HG03103 (cell line): ENCODE data around the gene SSPN.
"Not testable (repeated sequence)": the region's sequence is repeated elsewhere in the genome, so short reads cannot be mapped to it uniquely, and the experiment has no call there.

Experiments
- ATAC-seq: cut with Tn5 transposase; IDR thresholded peaks from one replicate; pipeline ENCODE4 v1.9.1; 2021; ENCODE audit warnings: low read depth; ENCODE audit not compliant: unreplicated experiment

SSPN gene

GRCh38 chr12:26226122-26226521, 30.7 kb downstream of the SSPN start:
- no peak for ATAC-seq

- no peak for ATAC-seq
Measured at GRCh38 chr12:26226629-26227360, 31.4 kb downstream of the SSPN start.

DNA sequence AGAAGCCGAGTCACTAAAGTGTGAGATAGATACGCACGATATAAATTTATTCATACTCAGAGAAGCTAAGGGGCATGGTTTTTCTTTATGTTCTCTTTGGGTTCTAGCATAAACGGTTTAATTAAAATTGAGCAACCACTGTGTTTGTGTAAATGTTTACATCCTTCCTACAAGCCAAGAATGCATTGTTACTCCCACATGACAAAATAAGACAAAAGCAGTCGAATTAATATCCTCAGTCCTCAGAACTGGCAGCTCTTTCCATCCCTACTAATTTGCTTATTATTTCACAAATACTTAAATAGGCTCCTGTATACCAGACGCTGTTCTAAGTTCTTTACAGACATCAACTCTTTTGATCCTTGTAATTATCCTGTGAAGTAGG, 32.0 kb downstream of the SSPN start:
- ATAC-seq = no peak

- no peak for ATAC-seq
Measured at GRCh38 chr12:26229910-26230309, 34.5 kb downstream of the SSPN start.

- ATAC-seq = no peak
Measured at GRCh38 chr12:26231470-26231869, 36.1 kb downstream of the SSPN start.

- ATAC-seq = no peak
Measured at GRCh38 chr12:26231921-26232320, 36.5 kb downstream of the SSPN start.

- no peak for ATAC-seq
Measured at GRCh38 chr12:26233631-26234030, 38.3 kb downstream of the SSPN start.

- not testable (repeated sequence) for ATAC-seq
Measured at GRCh38 chr12:26235465-26235864, 40.1 kb downstream of the SSPN start.

DNA sequence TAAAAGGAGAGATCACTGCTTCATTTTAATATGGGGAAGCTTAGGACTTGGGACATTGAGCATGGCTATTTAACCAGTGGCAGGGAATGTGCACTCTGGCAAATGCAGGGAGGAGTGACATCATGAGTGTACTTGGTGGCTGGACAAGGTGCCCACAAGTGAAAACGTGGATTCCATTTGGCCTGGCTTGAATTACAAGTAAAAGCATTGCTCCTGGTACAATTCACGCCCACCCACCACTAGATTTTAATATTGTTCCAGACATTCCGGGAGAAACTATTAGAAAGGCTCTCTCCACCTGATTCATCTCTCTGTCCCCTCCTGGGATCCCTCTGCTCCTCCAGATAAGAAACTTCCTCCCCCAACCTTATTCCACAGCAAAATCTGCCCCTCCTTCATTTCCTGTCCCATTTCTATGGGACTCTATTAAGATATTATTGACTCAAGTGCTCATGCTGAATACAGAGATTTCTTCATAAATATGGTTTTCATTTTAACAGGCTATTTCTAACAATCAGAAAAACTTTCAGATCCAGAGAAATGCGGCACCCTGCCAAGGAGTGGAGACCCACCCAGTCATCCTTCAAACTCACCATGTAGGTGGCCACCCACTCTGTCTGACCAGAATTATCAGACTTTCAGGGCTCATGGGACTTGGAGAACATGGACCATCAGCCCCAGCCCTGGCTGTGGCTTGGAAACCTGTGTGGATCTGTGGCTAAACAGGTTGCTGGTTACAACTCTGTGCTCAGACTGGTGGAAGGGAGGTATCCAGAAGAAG, 43.2 kb downstream of the SSPN start:
- ATAC-seq = no peak

DNA sequence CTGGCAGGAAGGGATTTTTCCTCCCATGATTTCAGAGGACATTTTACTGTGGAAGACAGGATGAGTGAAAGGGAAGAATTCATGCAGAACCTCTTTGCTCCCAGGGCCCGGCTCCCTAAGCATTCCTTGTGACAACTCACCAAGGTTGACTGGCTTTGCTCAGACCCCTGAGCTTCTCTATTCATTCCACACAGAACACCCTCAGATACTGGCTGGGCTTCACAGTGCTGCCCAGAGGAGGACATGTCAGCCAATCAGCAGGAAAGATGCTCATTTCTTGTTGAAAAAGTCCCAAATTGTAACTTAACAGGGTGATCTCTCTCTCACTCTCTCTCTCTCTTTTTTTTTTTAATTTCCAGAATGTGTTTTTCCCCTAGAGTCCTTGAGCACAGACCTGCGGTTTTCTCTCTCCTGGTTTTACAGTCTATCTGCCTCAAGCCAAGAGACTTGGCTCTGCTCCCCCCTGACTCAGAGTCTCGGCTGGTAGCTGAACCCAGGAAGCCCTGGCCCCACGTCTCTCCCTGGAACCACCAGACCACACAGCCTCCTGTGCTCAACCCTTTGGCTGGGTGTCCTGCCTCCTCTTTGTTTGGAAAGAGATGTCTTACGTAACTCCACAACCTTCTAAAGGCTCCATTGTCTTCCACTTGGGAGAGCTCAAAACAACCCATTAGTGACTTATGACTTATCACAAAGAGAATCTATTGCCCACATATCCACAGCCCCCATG, 43.9 kb downstream of the SSPN start:
- no peak for ATAC-seq

- ATAC-seq = no peak
Measured at GRCh38 chr12:26239852-26240815, 44.8 kb downstream of the SSPN start.

- ATAC-seq = no peak
Measured at GRCh38 chr12:26241080-26241479, 45.7 kb downstream of the SSPN start.

- no peak for ATAC-seq
Measured at GRCh38 chr12:26242683-26243082, 47.3 kb downstream of the SSPN start.

GRCh38 chr12:26244503-26244902, 49.1 kb downstream of the SSPN start:
- no peak for ATAC-seq

DNA sequence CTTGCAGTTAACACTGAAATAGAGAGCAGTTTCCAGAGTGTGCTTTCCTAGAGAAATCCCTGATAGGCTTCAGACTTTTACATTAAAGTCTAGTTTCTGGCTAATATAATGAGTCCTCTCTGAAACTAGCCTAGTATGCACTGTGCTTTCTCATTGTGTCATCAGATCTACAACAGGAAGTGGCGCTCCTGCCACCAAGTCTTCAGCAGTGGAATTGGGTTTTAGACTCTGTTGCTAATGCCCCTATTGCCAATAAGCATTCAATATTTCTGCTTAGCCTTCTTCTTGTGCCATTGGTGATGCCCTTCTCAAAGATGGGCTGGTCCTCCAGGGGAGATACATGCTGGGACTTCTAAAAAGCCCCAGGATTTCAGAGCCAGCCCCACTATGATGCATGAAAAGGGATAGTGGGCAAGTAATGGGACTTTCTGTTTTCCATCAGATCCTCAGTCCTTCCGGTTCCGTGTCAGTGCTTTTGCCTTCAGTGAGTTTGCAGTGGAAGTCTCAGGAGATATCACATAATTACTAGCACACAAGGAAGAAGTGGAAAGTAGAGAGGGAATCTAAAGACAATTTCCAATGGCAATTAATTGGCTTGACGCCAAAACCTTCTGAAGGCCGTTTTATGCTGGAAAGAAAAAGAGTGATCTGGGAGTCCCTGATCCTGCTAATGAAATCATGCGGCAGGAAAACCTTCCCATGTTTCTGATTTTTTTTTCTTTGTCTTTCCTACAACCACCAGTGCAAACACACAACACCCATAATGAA, 50.0 kb downstream of the SSPN start:
- no peak for ATAC-seq

GRCh38 chr12:26246483-26247164, 51.3 kb downstream of the SSPN start:
- ATAC-seq = no peak

GRCh38 chr12:26247873-26248272, 52.5 kb downstream of the SSPN start:
- ATAC-seq = no peak

DNA sequence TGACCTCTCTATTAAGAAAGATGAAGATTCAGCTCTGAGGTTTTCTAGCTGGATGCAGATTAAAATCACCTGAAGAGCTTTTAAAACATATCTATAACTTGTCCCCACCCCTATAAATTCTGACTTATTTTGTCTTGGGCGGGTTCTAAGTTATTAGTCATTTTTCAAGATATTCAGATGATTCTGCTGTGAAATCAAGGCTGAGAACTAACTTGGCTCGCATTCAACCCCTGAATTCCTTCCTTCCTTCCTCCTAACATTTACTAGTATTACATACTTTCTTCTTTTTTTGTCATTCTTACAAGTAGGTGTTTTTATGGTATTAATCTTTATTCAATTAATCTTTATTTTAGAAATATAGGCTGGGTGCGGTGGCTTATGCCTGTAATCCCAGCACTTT, 55.4 kb downstream of the SSPN start:
- no peak for ATAC-seq

DNA sequence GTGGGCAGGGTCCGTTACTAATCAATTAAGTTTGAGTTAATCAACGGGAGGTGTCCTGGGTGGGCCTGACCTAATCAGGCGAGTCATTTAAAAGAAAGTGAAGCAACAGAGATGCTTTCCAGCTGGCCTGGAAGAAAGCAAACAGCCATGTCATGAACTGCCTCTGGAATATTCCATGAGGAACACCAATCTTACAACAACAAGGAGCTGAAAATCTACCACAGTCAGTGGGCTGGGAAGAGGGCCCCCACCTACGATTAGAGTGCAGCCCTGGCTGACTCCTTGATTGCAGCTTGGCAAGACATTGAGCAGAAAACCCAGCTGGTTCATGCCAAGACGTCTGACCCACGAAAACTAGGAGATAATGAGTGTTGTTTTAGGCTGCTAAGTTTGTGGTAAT, 56.2 kb downstream of the SSPN start:
- no peak for ATAC-seq
